Activated CD4-positive, alpha-beta T cell treated with anti-CD3 and anti-CD28 coated beads, Interleukin-2, amount 10 ng/mL, durations not matched to agents 7 days and 5 days (primary cell): ENCODE measurements around the gene PIGC. TPM values are rescaled to one million over a fixed set of nuclear protein-coding genes. Genes with fewer than 3 reads are reported as not detected.

Experiments used
- CTCF ChIA-PET: fragments of 350-600 bp; sonication (Branson Sonifier 250); formaldehyde crosslinking; loops from one replicate; lab custom pipeline; 2021; ENCODE audit warnings: antibody characterized with exemption; lab: Charles Lee
- POLR2A ChIA-PET: fragments of 350-600 bp; sonication (Branson Sonifier 250); formaldehyde crosslinking; loops from one replicate; lab custom pipeline; 2021; ENCODE audit warnings: antibody characterized with exemption; lab: Charles Lee
- DNase-seq: peaks from one replicate; pipeline ENCODE4 v3.0.0-alpha.2; 2020
- H3K27ac Mint-ChIP-seq: one replicate; pipeline ENCODE4 v1.8.0; 2021; ENCODE audit warnings: mild to moderate bottlenecking, moderate library complexity, mixed read lengths
- H3K27me3 Mint-ChIP-seq: one replicate; pipeline ENCODE4 v1.8.0; 2021; ENCODE audit warnings: mixed read lengths
- H3K36me3 Mint-ChIP-seq: one replicate; pipeline ENCODE4 v1.8.0; 2021; ENCODE audit warnings: low read depth, mixed read lengths
- H3K4me1 Mint-ChIP-seq: one replicate; pipeline ENCODE4 v1.8.0; 2021; ENCODE audit warnings: mixed read lengths
- H3K4me3 Mint-ChIP-seq: one replicate; pipeline ENCODE4 v1.8.0; 2021; ENCODE audit warnings: mild to moderate bottlenecking, moderate library complexity, mixed read lengths
- H3K9me3 Mint-ChIP-seq: one replicate; pipeline ENCODE4 v1.8.0; 2021; ENCODE audit warnings: mixed read lengths
- total RNA-seq, 2 experiments: library from RNA; stranded (reverse); gene quantifications; one replicate each; pipeline ENCODE4 v1.2.3, GENCODE V29; 2021

The PIGC gene
- total RNA-seq, 2 experiments from 2014 or later, result 28.6 to 32.7 TPM

DNA sequence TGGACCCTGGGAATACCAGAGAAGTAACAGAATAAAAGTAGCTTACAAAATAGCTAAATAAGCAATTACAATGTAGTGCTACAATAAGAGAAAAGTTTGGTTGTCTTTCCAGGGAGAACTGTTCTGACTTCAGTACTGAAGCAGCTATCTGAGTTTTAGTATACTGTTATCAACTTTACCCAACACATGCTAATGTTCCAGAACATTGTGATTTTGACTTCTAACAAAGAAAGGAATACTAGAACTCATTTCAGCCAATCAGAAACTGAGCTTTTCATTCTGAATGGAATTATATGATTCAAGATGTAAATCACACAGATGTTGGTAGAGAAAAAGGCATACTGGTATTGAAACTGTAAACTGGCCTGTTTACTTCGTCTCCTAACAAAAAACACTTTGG, 23.5 kb downstream of the PIGC start, which contains the start of gene C1orf105:
C1orf105 (plus strand) TSS at position 301 of the 400 bp plus-strand sequence. CDS start 201 bp downstream, outside the sequence.
- Mint-ChIP-seq H3K27me3 (no peaks in the 10 kb centered on the region), H3K9me3 (no peaks in the 10 kb centered on the region), H3K4me3 (no peak within 1 kb of the TSS), H3K27ac (no peak within 1 kb of the TSS), H3K4me1 (no peaks in the 10 kb centered on the region), H3K36me3 (peaks cover 4% of the 10 kb centered on the region)
- DNase-seq, result no peak
- ChIA-PET POLR2A (no interaction called here), CTCF (interaction anchor here (1.2 kb wide), 1 partner anchor 17 kb away, joined by 3 read pairs; no protein-coding TSS in a partner anchor)

DNA sequence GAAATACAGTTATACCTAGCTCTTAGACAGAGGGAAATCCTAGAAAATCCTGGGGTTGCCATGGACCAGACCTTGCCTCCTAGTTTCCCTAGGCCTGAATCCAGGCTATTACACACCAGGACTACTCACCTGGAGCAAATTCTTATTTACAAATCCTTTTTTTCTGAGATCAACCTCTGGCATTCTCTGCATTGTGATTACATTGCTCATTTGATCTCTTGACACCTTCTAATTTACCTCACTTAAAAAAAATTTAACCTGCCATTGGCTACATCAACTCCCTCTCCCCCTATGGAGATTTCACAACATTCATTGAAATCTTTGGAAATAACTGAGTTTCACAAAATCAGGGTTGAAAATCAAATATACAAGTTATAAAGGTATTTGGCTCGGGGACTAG, 26.3 kb downstream of the PIGC start:
- no peak overlapping the region for H3K27ac Mint-ChIP-seq
- no peaks in the 10 kb centered on the region for H3K4me1 Mint-ChIP-seq
- H3K4me3 Mint-ChIP-seq, result no peak overlapping the region
- ChIA-PET POLR2A (no interaction called here), CTCF (interaction anchor here (0.9 to 1.0 kb wide), 2 partner anchors 10 to 13 kb away, joined by 3 to 4 read pairs; no protein-coding TSS in a partner anchor)
- DNase-seq, result no peak
- no peaks in the 10 kb centered on the region for H3K36me3 Mint-ChIP-seq
- no peaks in the 10 kb centered on the region for H3K9me3 Mint-ChIP-seq
- H3K27me3 Mint-ChIP-seq, result no peaks in the 10 kb centered on the region

DNA sequence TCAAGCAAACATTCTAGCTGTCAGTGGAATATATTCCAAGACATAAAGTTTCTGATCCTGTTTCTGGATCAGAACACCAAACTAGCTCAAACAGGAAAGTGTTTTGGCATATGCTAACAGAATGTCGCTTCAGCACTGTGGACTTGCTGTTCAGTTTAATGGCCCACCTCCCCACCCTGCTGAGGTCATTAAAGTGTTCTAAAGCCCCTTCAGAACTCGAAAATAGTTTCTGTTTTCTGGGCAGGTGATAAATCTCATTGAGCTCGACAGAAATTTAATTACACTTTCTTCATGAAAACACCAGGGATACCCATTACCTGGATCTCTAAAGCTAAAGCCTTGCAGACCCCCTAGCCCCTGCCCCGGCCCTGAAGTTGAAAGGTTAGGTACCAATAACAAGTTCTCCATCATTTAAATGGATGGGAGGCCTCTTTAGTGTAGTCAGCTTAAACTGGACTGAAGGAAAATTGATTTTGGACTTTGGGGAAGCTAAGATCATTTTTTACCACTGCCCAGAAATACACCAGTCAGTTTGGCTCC, 27.3 kb downstream of the PIGC start:
- Mint-ChIP-seq H3K36me3 (no peaks in the 10 kb centered on the region), H3K4me1 (no peaks in the 10 kb centered on the region), H3K27ac (no peak overlapping the region), H3K9me3 (no peaks in the 10 kb centered on the region), H3K27me3 (no peaks in the 10 kb centered on the region), H3K4me3 (no peak overlapping the region)
- no peak for DNase-seq
- CTCF ChIA-PET, result interaction anchor here (0.6 to 1.0 kb wide), 5 partner anchors 8 to 631 kb away, joined by 3 to 8 read pairs (median 4); no protein-coding TSS in a partner anchor
- POLR2A ChIA-PET, result interaction anchor here (0.7 kb wide), 1 partner anchor 14 kb away, joined by 3 read pairs; no protein-coding TSS in a partner anchor

DNA sequence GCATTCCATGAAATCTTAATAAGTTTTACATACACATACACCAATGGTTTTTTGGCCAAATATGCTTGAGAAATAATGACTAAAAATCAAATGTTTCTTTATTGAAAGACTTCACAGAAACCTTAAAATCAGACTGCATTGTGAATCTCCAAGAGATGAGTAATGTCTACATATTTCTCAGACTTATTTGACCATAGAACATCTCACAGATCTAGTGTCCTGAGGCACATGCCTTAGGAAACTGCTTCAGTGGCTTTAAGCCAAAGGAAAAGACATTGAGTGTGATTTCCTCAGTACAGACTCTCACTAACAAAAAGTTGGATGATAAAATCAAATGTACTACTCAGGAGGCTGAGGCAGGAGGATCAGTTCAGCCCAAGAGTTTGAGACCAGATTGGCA, 29.5 kb downstream of the PIGC start:
- H3K27ac Mint-ChIP-seq, result no peak overlapping the region
- no peaks in the 10 kb centered on the region for H3K4me1 Mint-ChIP-seq
- no peaks in the 10 kb centered on the region for H3K36me3 Mint-ChIP-seq
- DNase-seq, result no peak
- ChIA-PET CTCF (interaction anchor here (0.9 to 1.2 kb wide), 2 partner anchors 15 to 313 kb away, joined by 3 read pairs; no protein-coding TSS in a partner anchor), POLR2A (no interaction called here)
- no peak overlapping the region for H3K4me3 Mint-ChIP-seq
- no peaks in the 10 kb centered on the region for H3K27me3 Mint-ChIP-seq
- no peaks in the 10 kb centered on the region for H3K9me3 Mint-ChIP-seq

DNA sequence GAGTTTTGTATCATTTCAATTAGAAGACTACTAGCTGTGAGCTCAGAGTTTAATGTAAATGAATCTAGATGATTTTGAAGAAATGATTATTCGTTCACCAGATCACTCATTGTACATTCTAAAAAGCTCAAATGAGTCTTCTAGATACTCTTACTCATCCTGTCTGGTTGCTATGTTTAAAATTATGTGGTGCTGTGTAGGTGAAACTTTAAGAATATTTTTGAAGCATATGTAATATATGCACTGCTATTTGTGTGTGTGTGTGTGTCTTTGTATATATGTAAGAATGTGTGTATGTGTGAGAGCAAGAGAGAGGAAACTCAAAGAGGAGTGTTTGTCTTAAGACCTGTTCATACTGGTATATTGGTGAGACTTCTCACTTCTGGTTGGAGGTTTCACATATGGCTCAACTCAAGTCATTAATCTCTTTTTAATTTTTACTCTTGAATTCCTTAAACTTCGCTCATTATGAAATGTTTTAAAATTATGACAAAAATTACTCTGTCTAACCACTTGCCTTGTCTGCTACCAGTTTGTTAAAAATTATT, 32.0 kb downstream of the PIGC start:
- no peak overlapping the region for H3K27ac Mint-ChIP-seq
- H3K4me3 Mint-ChIP-seq, result no peak overlapping the region
- no peaks in the 10 kb centered on the region for H3K9me3 Mint-ChIP-seq
- no peaks in the 10 kb centered on the region for H3K27me3 Mint-ChIP-seq
- no peak for DNase-seq
- H3K36me3 Mint-ChIP-seq, result no peaks in the 10 kb centered on the region
- ChIA-PET POLR2A (interaction anchor here (0.6 kb wide), 1 partner anchor 380 kb away, joined by 7 read pairs; no protein-coding TSS in a partner anchor), CTCF (interaction anchor here (0.9 kb wide), 1 partner anchor 13 kb away, joined by 4 read pairs; no protein-coding TSS in a partner anchor)
- no peaks in the 10 kb centered on the region for H3K4me1 Mint-ChIP-seq

DNA sequence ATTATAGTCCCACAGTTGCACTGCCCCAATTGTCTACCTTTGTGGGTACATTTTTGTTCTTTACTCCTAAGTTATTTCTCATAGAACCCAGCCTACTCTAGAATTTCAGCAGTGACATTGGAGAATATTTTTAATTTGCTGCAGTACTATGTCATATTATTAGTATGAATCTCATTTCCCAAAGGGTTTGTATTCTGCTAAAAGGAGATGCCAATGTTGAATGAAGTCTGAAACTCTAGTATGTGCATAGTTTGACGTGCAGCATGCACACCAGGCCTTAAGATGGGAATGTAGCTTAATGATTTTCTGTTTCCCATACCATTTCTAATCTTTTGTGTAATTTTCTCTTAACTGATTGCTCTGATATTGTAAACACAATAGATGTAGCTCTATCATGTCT, 33.8 kb downstream of the PIGC start:
- DNase-seq, result no peak
- no peaks in the 10 kb centered on the region for H3K27me3 Mint-ChIP-seq
- POLR2A ChIA-PET, result no interaction called here
- no peaks in the 10 kb centered on the region for H3K36me3 Mint-ChIP-seq
- no peak overlapping the region for H3K4me3 Mint-ChIP-seq
- CTCF ChIA-PET, result no interaction called here
- no peak overlapping the region for H3K27ac Mint-ChIP-seq
- H3K9me3 Mint-ChIP-seq, result no peaks in the 10 kb centered on the region
- H3K4me1 Mint-ChIP-seq, result no peaks in the 10 kb centered on the region

DNA sequence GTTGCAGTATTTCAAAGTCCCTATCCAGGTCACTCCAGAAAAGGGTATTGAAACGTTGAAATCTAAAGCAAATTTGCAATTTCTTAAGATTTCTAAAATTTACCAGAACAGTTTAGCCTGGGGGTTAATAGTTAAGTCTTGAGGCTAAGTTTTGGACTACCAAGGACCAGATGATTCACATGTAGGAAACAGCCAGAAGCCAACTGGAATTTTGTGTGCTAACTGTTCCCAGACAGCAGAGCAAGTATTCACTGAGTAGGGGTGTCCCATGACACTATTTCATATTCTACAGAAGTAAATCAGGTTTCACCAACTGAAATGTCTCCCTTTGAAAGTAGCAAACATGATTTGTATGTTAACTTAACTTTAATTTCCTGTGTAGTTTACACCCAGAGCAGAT, 34.9 kb downstream of the PIGC start:
- Mint-ChIP-seq H3K9me3 (no peaks in the 10 kb centered on the region), H3K36me3 (no peaks in the 10 kb centered on the region), H3K27me3 (no peaks in the 10 kb centered on the region), H3K4me3 (no peak overlapping the region), H3K27ac (no peak overlapping the region), H3K4me1 (no peaks in the 10 kb centered on the region)
- POLR2A ChIA-PET, result interaction anchor here (0.5 kb wide), 1 partner anchor 654 kb away, joined by 4 read pairs; no protein-coding TSS in a partner anchor
- CTCF ChIA-PET, result no interaction called here
- DNase-seq, result no peak

DNA sequence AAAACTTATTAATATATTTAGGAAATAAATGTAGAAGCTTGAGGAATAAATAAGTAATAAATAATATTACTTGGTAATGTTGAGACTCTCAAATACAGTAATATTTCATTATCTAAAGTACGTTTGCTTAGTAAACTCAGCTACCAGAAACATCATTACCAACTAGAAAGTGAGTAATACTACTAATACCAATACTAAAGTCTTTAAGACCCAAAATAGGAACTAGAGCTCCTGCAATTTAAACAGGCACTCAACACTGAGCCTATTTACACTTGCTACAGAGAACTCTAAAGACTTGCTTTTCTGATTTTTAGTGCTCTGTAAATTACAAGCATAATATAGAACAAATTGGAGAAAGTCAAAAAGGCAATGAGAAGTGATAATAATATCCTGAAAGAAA, 36.9 kb downstream of the PIGC start:
- H3K4me1 Mint-ChIP-seq, result peaks cover 6% of the 10 kb centered on the region
- DNase-seq, result no peak
- no peak overlapping the region for H3K4me3 Mint-ChIP-seq
- H3K9me3 Mint-ChIP-seq, result no peaks in the 10 kb centered on the region
- CTCF ChIA-PET, result no interaction called here
- POLR2A ChIA-PET, result interaction anchor here (0.6 kb wide), 1 partner anchor 48 kb away, joined by 3 read pairs; no protein-coding TSS in a partner anchor
- H3K36me3 Mint-ChIP-seq, result no peaks in the 10 kb centered on the region
- H3K27me3 Mint-ChIP-seq, result no peaks in the 10 kb centered on the region
- H3K27ac Mint-ChIP-seq, result no peak overlapping the region

DNA sequence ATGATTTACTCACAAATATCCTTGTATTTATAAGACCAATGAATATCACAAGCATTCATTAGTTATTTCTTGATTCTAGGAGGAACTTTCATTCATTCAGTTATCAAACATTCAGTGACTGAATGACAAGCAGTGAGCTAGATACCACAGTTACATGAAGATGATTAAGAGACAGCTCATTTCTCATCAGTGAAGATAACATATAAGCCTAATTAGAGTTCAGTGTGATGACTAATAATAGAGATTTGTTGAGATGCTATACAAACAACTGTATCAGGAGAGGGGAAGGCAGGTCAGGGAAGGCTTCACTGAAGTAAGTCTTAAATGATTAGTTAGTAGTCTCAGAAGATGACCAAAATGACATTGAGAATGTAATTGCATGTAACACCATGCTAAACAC, 38.0 kb downstream of the PIGC start:
- Mint-ChIP-seq H3K9me3 (no peaks in the 10 kb centered on the region), H3K36me3 (no peaks in the 10 kb centered on the region), H3K27ac (no peak overlapping the region), H3K27me3 (no peaks in the 10 kb centered on the region), H3K4me1 (peaks cover 6% of the 10 kb centered on the region), H3K4me3 (no peak overlapping the region)
- POLR2A ChIA-PET, result no interaction called here
- DNase-seq, result no peak
- CTCF ChIA-PET, result interaction anchor here (0.6 kb wide), 1 partner anchor 11 kb away, joined by 8 read pairs; no protein-coding TSS in a partner anchor

DNA sequence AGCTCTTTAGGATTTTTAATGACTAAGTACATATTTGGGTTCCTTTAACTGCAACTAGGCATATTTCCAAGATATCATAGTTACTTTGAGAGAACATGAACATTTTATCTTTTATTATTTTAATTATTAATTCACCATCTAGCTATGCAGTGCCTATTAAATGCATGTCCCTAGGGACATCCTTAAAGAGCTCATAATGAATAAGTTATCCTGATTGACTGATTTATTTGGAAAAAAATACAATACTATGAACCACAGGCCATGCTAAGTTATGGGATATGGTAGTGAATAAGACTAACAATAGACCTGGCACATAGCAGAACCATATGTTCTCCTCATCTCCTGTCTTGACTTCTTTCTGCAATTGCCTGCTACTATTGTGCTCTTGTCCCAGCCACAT, 39.7 kb downstream of the PIGC start:
- no peak for DNase-seq
- Mint-ChIP-seq H3K36me3 (no peaks in the 10 kb centered on the region), H3K27ac (no peak overlapping the region), H3K27me3 (no peaks in the 10 kb centered on the region), H3K9me3 (no peaks in the 10 kb centered on the region), H3K4me3 (no peak overlapping the region), H3K4me1 (peaks cover 24% of the 10 kb centered on the region)
- ChIA-PET POLR2A (no interaction called here), CTCF (interaction anchor here (0.7 kb wide), 1 partner anchor 324 kb away, joined by 3 read pairs; no protein-coding TSS in a partner anchor)

DNA sequence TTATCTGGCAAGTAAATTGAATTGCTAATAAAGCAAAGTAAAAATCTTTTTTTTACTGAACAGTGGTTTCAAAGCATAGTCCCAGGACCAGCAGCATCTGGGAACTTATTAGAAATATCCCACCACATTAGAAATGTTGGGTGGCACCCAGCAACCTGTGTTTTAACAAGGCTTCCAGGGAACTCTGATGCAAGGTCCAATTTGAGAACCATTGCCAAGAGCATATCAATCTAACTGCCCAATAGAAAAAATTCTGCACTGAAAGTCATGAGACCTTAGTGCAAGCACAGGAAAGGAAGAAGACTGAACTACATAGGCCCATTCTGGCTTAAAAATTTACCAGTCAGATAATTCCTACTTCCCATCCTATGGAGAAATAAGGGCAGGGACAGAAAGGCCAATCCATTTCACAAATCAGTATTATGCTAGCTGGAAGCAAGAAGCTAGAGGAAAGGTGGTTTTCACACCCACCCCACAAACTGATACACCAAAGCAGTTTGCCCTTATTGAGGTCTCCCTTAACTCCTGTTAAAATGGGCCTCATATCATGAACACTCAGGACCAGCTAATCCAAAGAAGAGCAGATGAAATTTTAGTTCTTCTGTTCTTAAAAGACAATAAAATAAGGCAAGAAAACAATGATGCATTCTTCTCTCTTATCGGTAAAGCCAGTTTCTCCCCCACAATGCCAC, 40.8 kb downstream of the PIGC start:
- Mint-ChIP-seq H3K4me3 (no peak overlapping the region), H3K27ac (no peak overlapping the region), H3K9me3 (no peaks in the 10 kb centered on the region), H3K4me1 (peaks cover 35% of the 10 kb centered on the region), H3K27me3 (no peaks in the 10 kb centered on the region), H3K36me3 (no peaks in the 10 kb centered on the region)
- CTCF ChIA-PET, result interaction anchor here (1.0 kb wide), 1 partner anchor 17 kb away, joined by 3 read pairs; no protein-coding TSS in a partner anchor
- no peak for DNase-seq
- POLR2A ChIA-PET, result no interaction called here

DNA sequence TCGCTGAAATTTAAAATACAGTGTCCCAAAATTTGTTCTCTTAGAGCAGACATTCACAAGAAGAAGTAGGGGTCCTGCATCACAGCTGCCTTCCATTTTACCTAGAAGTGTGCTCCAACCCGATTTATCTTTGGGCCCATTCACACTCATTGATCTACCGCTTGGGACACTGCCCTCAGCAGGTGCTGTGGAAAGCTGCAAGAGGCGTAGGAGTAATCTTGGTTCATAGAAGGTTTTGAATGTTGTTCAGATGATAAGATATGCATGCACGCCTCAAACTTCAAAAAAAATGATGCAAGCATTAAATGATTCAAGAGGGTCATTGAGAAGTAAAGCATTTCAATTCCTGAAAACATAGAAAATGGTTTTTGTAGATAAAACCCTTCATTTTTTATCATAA, 42.0 kb downstream of the PIGC start:
- ChIA-PET CTCF (no interaction called here), POLR2A (no interaction called here)
- H3K27ac Mint-ChIP-seq, result no peak overlapping the region

DNA sequence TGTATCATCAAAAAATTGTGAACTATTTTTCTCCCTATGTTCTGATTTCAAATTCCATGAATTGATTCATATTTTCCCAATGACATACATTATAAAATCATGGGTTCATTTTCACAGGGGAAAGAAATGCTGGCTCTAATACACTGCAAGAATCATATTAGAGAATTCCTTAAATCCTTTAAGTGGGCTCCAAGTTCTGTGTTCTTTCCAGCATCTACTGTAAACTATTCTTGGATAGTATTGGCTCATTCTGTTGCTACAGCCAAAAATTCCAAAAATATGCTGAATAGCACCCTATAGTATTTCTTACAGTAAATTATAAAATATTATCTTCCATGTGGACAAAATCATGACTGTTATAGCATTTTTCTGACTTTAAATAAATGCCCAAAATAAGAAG, 42.4 kb downstream of the PIGC start:
- CTCF ChIA-PET, result interaction anchor here (1.0 kb wide), 1 partner anchor 757 kb away, joined by 3 read pairs; no protein-coding TSS in a partner anchor
- H3K27ac Mint-ChIP-seq, result no peak overlapping the region
- DNase-seq, result no peak
- H3K9me3 Mint-ChIP-seq, result no peaks in the 10 kb centered on the region
- H3K4me1 Mint-ChIP-seq, result peaks cover 43% of the 10 kb centered on the region
- peaks cover 2% of the 10 kb centered on the region for H3K36me3 Mint-ChIP-seq
- no peaks in the 10 kb centered on the region for H3K27me3 Mint-ChIP-seq
- H3K4me3 Mint-ChIP-seq, result no peak overlapping the region
- POLR2A ChIA-PET, result no interaction called here

More for the DNA sequence above, 42.0 kb downstream of the PIGC start:
- Mint-ChIP-seq H3K9me3 (no peaks in the 10 kb centered on the region), H3K4me1 (peaks cover 43% of the 10 kb centered on the region), H3K27me3 (no peaks in the 10 kb centered on the region), H3K4me3 (no peak overlapping the region), H3K36me3 (peaks cover 2% of the 10 kb centered on the region)
- DNase-seq, result no peak
